SK-N-SH (cell line): ENCODE data around the gene LIMK2.

ENCODE experiments used
- CTCF ChIP-seq: fragments of 200-600 bp; sonication (generic); IDR thresholded peaks from 2 replicates; pipeline ENCODE4 v1.6.1; 2017; ENCODE audit warnings: antibody characterized with exemption, mild to moderate bottlenecking, moderate library complexity
- ELF1 ChIP-seq: IDR thresholded peaks from 2 replicates; pipeline ENCODE4 v1.4.0; 2012
- PBX3 ChIP-seq: IDR thresholded peaks from 2 replicates; pipeline ENCODE4; 2012
- SIN3A ChIP-seq: IDR thresholded peaks from 2 replicates; pipeline ENCODE4 v1.6.1; 2012; ENCODE audit warnings: low read depth, mild to moderate bottlenecking, low read length, moderate library complexity, borderline replicate concordance

GRCh38 chr22:31305194-31305593 lies 93.1 kb downstream of the LIMK2 start:
- TF ChIP-seq ELF1 (no peak), CTCF (no peak), SIN3A (no peak), PBX3 (no peak)
